NCI-H1436 treated with DMSO at 0.1 percent for 48 hours (cell line): ENCODE data around the gene CTBP1.

ENCODE experiments used
- DNase-seq: peaks from one replicate; lab custom pipeline; 2025; lab: John Stamatoyannopoulos, UW

Gene CTBP1

DNA sequence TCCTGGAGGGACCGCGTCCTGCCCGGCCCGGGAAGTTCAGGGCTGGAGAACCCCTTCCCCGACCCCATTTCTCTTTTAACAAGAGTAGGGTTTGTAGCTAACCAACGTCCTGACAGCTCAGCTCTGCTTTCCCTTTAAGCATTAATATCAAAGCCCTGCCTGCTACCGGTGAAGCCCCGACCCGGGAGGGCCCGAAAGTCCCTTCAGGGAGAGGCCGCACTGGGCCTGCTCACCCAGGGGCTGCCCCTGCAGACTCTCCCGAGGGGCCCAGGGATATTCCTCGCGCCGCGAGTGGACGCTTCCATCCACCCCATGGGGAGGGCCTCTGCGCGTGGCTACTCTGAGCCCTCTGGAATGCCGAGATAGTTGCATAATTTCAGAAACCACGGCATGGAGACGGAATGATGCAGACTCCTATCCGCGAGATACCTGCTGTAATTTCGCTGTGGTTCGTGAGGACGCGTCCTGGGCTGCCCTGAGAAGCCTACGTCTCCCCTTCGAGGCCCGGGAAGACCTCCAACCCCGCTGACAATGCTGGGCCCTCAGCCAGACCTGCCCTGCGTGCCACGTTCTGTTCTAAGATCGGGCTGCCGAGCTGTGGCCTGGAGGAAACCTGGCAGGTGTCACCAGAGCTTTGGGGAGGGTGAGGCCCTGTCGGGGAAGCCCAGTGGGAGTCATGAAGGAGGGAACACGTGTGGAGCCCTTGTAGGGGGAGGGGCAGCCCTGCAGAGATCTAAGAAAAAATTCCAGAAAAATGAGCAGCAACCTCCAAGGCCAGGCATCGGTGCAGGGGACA, 999 bp upstream of the CTBP1 start:
- DNase-seq, result no peak

DNA sequence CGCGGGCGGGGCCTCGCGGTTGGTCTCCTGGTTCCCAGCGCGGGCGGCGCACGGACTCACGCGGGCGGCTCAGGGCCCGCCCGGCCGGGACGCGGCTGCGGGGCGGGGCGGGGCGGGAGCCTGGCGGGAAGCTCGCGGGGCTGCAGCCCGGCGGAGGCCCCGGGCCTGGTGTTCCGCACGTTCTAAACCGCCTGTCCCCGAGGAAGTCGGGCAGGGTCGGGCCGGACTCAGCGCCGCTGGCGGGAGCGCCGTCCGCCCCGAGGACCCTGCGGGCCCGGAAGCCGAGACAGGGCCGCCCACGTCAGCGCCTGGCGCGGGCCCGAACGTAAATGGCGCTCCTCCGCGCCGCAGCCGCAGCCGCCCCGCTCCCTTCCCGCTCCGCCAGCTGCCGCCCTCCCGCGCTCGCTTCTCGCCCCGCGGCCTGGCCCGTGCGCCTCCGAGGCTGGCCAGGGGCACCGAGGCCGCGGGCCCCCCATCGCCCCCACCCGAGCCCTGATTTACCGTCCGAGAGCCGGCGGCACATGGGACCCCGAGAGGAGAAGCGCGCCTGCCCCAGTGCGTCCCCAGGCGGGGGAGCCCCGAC, 309 bp upstream of the CTBP1 start:
- no peak for DNase-seq

DNA sequence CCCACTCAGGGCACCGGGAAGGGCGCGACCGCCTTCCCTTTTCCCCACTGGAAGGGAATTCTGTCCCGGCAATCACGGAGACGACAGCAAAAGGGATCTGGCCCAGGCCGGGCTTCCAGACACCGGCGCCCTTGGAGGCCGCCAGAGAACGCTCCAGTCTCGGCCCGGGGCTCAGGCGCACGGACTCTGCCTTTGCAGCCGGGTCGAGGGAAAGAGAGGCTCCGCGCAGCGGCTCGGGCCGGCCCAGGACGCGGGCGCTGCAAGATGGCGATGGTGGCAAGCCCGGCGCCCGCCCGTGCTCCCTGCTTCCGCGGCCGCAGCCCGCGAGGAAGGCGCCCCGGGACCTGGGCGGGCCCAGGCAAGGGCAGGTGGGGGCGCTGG, 1.1 kb downstream of the CTBP1 start:
- no peak for DNase-seq

DNA sequence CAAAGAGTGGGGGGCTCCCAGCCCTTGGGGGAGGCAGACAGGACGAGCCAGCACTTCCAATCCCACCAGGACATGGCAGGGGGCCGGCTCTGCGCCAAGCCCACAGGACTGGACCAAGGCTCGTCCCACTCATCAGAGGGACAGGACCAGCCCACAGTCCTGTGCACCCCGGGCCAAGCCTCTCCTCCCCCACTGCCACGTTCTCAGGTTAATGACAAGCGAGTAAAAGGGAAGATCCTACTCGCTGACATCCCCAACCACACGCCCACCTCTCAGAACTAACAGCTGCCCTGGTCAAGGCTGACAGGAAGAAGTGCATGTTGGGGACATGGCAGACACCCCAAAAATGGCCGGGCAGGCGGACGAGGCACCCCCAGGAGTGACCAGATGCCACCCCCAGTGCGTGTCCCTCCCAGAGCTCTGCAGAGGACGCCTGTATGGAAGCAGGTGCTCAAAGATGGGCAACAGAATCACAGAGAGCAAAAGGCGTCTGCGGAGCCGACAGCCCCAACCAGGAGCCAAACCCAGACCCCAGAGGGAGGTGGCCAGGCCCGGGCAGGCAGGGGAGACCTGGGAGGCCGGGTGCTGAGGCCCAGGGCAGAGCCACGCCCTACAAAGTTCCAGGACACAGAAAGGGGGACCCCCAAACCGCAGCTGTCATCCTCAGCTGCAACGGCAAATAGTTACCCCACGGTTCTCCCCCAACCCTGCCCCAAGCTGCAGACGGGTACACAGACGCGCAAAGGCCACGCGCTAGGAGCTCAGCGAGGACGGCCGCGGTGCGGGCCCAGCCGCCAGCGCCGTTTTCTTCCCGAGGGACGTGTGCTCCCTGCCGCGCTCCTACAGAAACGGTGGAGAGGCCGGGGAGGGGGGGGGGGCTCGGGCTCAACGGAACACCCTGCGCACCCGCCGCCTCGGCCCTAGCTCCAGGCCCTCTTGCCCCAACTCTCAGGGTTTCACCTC, 1.7 kb downstream of the CTBP1 start:
- no peak for DNase-seq

DNA sequence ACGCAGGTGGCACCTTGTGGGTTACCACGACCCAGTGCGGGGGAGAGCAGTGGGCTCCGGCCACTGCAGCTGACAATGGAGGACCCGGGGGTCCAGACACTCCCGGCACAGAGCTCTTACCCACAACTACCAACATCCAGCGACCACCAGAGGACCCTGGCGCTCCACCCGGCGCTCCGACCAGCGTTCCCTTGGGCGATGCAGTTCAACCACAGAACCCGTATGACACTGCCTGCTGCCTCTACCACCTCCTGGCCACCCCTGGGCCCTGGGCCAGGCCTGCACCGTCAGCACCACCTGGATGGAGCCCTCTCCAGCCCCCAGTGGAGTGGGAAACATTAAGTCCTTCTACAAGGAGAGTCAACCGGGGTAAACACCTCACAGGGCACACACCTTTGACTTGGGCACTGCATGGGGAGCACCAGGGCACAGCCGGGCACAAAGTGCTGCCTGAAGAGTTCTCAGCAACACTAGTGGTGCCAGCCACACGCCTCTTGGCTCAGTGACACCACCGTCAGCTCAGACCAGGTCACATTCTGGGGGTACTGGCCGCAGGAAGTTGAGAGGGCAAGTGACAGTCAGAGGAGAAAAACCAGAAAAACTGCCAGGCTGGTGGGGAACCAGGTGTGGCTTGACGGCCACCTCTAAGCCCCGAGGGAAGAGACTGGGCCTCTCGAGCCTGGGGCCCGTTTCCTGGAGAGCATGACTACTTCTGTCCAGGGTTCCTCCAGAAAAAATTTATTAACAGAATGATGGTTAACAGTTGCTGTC, 2.6 kb downstream of the CTBP1 start:
- no peak for DNase-seq

DNA sequence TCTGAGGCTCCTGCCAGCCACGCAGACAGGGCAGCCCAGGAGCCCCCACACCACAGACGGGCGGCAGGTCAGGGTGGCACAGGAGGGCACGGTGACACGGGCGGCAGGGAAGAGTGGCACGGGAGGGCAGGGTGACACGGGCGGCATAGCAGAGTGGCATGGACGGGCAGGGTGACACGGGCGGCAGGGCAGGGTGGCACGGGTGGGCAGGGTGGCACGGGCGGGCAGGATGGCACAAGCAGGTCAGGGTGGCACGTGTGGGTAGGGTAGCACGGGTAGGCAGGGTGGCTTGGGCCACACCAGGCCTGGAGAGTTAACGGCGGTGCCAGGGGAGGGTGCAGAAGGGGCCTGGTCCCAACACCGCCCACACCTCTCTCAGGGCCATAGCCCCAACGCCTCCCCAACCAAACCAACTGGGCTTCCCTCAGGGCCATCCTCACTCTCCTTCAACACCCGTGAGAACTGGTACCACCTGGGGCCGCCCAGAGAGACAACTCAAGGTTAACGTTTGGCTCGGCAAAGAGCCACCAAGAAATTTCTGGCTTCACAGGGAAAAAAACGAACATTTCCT, 3.4 kb downstream of the CTBP1 start:
- DNase-seq, result no peak

DNA sequence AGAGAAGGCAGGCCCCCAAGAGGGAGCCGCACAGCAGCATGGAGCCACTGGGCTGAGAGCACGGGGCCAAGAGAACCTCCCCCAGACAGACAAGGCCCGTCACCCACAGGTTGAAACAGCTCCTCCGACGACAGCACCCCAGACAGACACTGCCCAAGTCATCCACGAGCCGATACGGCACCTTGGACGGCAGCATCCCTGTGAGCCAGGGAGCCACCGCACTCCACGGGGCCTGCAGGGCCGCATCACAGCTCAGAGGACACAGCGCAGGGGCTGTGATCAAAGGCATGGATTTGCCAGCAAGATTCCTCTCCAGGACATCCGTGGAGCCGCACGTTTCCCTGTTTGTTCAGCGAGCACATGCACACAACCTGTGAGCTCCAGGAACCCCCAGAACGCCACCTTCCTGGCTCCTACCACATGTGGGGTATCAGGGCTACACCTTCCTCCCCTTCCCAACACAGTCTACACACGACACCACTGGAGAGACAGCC, 3.9 kb downstream of the CTBP1 start:
- no peak for DNase-seq

DNA sequence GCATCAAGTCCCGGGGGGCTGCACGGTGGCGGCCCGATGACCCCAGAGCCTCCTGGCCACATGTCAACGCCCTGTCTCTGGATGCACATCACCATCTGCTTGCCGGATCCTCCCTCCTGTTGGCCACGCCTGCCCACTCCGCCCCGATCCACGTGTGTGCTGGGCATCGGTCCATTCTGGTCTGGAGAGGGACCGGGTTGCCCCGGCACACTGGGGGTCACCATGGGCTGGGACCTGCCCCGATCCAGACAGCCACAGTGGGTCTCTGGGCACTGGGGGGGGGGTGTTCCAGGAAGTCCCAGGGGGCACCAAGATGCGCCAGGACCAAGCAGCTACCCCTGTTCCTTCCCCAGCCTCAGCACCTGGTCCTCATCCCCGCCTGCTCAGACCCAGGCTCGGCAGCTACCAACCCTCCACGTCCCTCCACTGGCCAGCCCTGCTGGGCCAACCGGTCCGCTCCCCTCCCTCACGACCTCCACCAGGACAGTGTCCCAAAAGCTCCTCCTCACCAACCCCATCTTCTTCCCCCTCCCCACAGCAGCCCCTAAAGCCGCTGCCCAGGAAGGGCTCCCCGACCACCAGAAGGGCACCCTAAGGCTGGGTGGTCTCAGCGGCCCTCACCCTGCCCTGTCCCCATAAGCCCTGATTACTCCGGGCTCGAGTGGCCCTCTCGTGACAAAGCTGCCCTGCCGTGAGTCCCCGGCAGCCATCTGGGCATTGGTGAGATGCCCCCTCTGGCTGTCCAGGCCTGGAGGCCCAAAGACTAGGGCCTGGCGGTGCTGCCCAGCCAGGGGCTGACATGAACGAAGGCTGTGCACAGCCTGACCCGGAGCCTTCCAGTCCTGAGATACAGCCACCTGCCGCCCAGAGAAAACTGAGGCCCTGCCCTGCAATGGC, 4.6 kb downstream of the CTBP1 start:
- DNase-seq, result no peak

DNA sequence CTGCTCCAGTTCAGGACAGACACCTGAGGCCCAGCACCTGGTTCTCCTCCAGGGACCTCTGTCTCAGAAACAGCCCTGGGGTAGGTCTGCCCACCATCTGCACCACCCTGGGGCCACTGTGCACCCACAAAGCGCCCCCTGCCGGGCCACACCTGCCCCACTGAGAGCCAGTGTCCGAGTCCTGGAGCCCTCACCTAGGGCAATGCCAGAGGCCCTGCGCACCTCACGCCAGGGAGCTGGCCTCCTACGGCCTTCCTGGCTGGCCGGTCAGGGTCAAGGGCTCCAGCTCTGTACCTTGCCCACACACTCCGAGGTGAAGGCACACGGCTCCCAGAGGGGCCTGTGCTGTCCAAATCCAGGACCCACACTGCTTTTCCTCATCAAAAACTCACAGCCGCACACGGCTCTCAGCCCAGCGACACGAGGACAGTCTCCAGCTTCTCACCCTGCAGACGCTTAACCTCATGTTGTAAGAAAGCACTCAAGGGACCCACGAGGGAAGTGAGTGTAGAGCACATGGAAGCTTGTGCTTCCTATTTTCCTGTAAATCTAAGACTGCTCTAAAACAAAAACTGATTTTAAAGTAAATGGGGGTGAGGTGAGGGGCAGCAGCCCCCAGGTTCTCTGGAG, 5.4 kb downstream of the CTBP1 start:
- DNase-seq, result no peak

DNA sequence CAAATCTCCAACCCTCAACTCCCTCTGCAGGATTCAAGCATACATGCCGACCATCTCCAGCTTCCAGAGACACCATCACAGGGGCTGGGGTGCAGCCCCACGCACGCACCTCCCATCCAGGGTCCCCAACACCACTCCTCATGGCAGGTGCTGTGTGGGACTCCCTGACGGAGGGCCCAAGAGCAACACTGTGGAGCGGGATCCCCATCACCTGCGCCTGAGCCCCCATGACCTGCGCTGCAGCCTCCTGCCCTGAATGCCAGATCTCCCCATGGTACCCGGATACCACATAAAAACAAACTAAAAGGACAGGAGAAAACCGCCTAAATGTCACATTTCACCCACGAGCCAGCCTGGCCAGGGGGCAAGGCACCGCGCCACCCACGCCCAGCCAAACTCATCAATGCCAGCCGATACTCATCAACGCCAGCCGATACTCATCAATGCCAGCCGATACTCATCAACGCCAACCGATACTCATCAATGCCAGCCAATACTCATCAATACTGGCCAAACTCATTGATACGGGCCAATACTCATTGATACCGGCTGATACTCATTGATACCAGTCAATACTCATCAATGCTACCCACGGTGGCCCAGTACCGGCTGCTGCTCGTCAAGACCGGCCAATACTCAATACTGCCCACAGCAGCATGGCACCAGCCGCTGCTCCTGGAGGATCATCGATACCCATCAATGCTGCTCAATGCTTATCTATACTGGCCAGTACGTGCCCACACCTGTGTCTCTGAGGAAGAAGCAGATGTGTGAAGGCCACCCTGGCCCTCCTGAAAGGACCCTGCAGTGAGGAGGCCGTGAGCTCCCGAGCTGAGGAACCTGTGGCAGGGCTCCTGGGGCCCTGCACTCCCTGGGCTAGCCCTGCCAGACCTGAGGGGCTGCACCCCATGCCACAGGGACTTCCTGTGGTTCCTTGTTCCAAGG, 6.2 kb downstream of the CTBP1 start:
- no peak for DNase-seq

DNA sequence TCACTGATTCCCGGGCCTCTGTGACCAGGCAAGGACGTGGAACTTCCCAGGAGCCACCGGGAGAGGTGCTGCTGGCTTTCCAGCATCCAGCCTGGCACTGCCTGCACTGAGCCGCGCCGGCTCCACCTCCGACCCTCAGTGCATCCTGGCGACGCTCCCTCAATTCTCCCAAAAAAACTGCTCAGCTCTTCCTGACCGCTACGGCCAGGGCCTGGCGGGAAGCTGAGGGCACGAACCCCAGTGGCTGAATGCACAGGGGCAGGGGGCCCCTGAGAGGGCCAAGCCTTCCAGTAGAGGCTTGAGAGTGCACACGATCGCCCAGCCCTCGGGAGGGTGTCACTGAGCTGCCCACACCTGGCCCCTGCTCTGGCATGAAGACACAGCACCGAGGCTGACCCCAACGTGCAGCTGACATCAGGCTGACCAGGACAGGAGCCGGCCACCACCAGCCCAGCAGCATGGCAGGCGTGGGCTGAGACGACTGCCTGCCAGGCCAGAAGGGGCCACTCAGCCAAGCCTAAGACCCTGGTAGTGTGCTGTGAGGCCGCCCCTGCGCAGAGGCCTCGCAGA, 6.9 kb downstream of the CTBP1 start:
- DNase-seq, result no peak

DNA sequence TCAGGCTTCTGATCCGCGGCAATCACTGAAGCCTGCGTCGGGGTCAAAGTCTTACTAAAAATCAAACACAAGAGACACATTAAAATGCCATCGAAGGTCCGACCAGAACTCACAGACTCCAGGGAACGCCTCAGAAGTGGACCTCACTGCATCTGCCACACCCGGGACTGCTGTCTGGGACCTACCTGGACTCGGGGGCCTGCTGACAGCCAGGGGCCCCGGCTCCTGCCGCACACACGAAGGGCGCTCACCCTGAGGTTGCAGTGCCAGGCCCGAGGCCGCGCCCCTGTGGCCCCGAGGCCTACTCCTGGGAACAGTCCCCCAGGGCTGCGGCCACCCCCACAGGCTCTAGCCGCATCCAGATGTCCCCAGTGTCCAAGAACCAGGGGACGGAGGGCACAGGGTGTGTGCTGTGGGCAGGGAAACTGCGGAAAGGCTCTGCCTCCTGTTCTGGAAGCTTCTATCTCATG, 7.4 kb downstream of the CTBP1 start:
- DNase-seq, result no peak

DNA sequence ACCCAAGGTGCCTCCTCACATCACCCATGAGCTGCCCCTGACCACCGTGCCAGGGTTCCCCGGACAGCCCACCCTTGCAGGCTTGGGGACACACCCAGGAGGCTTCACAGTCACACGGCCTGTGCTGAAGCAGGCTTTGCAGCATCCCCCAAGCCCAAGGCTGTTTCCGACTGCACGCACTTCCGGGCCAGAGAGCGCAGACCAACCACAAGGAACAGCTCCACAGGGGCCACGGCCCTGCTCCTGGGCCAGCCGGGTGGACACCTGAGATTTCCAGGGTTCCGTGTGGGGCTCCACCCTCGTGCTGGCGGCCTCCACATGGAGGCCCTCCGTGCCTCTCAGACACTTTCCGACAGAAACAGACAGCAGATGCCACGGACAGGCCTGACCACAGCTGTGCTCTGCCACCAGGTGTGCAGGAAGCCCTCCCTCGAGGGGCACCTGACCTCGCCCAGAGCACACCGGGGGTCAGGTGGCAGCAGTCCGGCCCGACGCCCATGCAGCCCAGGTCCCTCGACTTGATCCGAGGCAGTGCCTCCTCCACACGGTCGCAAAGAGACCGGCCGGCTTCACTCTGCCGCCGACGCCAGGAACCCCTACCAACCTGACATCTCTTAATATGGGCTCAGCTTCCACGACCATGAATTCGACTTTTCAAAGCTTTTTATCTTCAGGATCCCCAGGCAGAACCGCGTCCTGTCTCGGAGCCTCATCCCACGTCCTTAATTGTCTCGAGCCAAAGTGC, 8.0 kb downstream of the CTBP1 start:
- no peak for DNase-seq

DNA sequence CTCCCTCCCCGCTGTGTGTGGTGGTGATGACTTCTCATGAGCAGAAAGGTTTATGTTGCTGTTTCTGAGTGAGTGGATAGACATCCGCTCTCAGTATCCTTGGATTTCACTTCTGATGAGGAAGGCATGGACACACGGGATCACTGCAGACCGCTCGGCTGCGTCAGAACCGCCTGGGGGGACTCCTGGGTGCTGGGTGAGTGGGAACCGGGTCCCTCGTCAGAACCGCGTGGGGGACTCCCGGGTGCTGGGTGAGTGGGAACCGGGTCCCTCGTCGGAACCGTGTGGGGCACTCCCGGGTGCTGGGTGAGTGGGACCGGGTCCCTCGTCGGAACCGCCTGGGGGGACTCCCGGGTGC, 9.0 kb downstream of the CTBP1 start:
- DNase-seq, result no peak

DNA sequence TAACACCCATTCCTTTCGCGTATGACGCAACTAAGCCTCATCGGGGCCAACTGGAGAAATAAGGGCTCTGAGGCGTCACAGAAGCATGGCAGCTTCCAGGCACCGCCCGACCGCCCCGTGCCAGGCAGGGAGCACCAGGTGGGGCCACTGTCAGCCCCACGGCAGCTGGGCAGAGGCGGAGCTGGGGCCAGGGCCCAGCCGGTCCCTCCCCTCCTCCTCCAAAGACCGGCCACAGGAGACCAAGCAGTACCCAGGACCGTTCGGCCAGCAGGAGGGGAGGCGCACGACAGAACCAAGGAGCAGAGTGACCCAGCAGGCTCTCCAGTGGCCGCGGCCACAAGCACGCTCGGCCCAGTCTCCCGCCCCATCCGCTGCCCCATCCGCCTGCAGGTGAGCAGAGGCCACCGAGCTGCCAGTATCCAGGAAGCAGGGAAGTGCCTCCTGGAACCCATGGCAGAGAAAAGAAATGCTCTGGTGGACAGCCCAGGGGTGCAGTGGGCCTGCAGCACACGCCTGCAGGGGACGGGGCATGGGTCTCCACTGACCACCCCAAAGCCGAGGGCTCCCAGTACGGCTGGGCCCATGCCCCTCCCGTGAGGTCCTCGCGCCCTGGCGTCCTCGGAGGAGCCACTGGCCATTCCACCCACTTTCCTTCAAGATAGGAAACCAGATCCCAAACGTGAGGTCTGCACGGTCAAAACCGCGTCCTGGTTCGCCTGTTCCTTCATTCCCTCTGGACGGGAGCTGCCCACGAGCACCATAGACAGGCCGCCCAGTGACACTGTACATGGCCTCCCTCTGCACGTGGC, 9.6 kb downstream of the CTBP1 start:
- no peak for DNase-seq

DNA sequence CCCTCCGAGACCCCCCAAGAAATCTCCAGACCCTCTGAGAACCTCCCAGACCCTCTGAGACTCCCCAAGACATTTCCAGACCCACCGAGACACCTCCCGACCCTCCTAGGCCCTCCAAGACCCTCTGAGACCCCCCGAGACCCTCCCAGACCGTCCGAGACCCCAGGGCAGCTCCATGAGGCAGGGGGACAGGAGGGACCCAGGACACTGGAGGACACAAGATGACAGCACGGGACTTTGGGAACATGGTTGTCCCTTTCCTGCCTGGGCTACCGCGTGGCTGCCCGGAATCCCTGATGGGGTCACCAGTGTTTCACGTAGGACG, 10.3 kb downstream of the CTBP1 start:
- DNase-seq, result no peak
